GM23338 (cell line): ENCODE data around the gene MACROD1.

Experiments used
- CREB1 ChIP-seq: fragments of 250-450 bp; sonication (Bioruptor Pico); IDR thresholded peaks from 2 replicates; pipeline ENCODE4 v1.5.0; 2020; ENCODE audit warnings: low read depth, mild to moderate bottlenecking, moderate library complexity
- CTCF ChIP-seq, 2 experiments: fragments of 200-600 bp in 1 of 2; sonication (generic) in 1 of 2; conservative IDR thresholded peaks; 2 replicates each; pipeline versions ENCODE4 v1.5.1 to v1.6.1; 2016 to 2017; ENCODE audit warnings: antibody characterized with exemption in 2 of 2, low read depth in 2 of 2, mild to moderate bottlenecking in 2 of 2, moderate library complexity in 1 of 2
- EZH2 ChIP-seq: fragments of 200-600 bp; sonication (generic); IDR thresholded peaks from one replicate; pipeline ENCODE4 v1.8.0; 2017; ENCODE audit warnings: antibody characterized with exemption, mild to moderate bottlenecking, low read depth; ENCODE audit not compliant: unreplicated experiment
- EZH2phosphoT487 ChIP-seq: fragments of 200-600 bp; sonication (generic); IDR thresholded peaks from one replicate; pipeline ENCODE4 v1.8.1; 2018; ENCODE audit warnings: antibody characterized with exemption; ENCODE audit not compliant: unreplicated experiment
- JUNB ChIP-seq: IDR thresholded peaks from one replicate; pipeline ENCODE4 v1.6.1; 2016; ENCODE audit warnings: antibody characterized with exemption; ENCODE audit not compliant: unreplicated experiment
- POLR2AphosphoS5 ChIP-seq: IDR thresholded peaks from 2 replicates; pipeline ENCODE4 v1.6.1; 2016; ENCODE audit warnings: antibody characterized with exemption, low read depth
- REST ChIP-seq: IDR thresholded peaks from one replicate; pipeline ENCODE4 v1.6.1; 2018; ENCODE audit warnings: antibody characterized with exemption; ENCODE audit not compliant: unreplicated experiment
- ZNF462 ChIP-seq: fragments of 250-450 bp; sonication (Bioruptor Pico); IDR thresholded peaks from 2 replicates; pipeline ENCODE4 v1.5.0; 2020; ENCODE audit warnings: mild to moderate bottlenecking, moderate library complexity

GRCh38 chr11:64121663-64122410 lies 44.1 kb downstream of the MACROD1 start:
- TF ChIP-seq CTCF (conservative IDR thresholded peaks at IDR 0.05; ENCODE audit: low read depth in 2 of 2) = no peak
- TF ChIP-seq JUNB = no peak
- no peak for TF ChIP-seq REST
- TF ChIP-seq EZH2phosphoT487 = no peak
- no peak for TF ChIP-seq POLR2AphosphoS5
- TF ChIP-seq EZH2 = no peak
- TF ChIP-seq CREB1 (CRISPR knock-in tag) = no peak
- TF ChIP-seq ZNF462 (CRISPR knock-in tag) = no peak
